ENCODE measurements around the gene CPXM2.
A peak's percentile ranks its signal among the peaks of the same experiment; 100 is the strongest.

CPXM2 gene

DNA sequence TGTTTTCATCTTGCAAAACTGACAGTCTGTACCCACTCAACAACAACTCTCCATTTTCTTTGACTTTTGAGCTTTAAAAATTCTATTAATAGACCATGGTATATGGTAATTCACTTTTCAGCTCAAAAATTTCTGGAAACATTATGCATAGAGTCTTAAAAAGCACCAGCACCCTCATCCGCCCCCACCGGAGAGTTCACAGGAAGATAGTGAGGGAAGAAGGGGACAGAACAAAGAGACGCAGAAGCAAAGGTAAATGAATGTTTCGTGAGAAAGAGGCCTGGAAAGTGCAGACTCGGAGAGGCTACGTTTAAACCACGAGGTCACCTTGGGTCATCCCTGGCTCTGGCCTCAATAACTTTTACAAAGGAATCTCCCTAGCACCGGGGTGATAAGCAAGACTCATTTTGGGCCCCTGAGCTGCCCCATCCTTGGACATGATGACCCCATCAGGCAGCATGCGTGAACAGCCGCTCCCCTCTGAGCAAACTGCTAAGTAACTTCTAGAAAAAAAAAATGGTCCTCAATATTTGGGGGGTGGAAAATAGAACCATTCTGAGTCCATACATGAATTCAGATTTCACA lies 96.3 kb downstream of the CPXM2 start:
- DNase-seq = no peak

GRCh38 chr10:123792248-123792978 lies 99.2 kb downstream of the CPXM2 start:
- DNase-seq = no peak

DNA sequence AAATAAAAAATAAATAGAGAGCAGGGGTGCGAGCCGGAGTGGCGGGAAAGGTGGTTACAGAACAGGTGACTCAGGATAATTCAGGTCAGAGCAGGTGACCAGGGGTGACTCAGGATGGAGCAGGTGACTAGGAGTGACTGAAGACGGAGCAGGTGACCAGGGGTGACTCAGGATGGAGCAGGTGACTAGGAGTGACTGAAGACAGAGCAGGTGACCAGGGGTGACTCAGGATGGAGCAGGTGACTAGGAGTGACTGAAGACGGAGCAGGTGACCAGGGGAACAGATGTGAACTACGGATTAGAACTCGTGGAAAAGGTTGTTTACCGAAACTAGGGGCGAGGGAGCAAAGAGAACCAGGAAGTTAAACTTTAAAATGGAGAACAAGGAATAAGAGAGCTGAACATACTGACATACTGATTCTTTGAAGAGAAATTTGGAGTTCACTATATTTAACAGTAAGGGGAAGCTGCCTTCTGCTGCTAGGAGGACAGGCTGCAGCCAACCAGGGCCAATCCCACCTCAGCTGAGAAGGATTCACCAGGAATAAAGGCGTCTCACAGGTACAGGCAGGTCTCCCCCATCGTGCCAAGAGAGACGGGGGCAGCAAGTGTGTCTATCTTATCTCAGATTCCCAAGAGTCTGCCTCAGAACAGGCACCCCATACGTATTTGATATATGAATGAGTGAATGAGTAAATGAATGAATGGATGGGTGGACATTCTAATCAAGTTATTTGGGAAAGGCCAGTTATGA lies 101.3 kb downstream of the CPXM2 start:
- DNase-seq = no peak

- DNase-seq = no peak
Observed at GRCh38 chr10:123788981-123789380, 102.6 kb downstream of the CPXM2 start.

GRCh38 chr10:123787566-123787965 lies 104.0 kb downstream of the CPXM2 start:
- DNase-seq = no peak

- DNase-seq = no peak
Observed at GRCh38 chr10:123786896-123787295, 104.7 kb downstream of the CPXM2 start.

- no peak for DNase-seq
Observed at GRCh38 chr10:123786306-123786705, 105.3 kb downstream of the CPXM2 start.

GRCh38 chr10:123784646-123785045 lies 107.0 kb downstream of the CPXM2 start:
- no peak for DNase-seq

- no peak for DNase-seq
Observed at GRCh38 chr10:123784216-123784615, 107.4 kb downstream of the CPXM2 start.

- DNase-seq = no peak
Observed at GRCh38 chr10:123783296-123783695, 108.3 kb downstream of the CPXM2 start.

DNA sequence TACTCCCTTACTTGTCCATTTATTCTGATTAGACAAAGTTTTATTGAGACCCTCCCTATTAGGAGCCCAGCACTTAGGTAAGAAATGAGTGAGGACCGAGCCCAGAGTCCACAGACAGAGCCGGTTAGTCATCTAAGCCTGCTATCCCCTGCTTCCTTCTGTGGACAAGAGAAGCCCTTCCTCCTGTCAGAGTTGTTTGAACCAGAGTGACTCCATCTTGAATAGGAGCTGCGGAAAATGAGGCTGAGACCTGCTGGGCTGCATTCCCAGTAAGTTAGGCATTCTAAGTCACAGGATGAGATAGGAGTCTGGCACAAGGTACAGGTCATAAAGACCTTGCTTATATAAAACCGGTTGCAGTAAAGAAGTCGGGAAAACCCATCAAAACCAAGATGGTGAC lies 109.1 kb downstream of the CPXM2 start:
- DNase-seq = no peak

DNA sequence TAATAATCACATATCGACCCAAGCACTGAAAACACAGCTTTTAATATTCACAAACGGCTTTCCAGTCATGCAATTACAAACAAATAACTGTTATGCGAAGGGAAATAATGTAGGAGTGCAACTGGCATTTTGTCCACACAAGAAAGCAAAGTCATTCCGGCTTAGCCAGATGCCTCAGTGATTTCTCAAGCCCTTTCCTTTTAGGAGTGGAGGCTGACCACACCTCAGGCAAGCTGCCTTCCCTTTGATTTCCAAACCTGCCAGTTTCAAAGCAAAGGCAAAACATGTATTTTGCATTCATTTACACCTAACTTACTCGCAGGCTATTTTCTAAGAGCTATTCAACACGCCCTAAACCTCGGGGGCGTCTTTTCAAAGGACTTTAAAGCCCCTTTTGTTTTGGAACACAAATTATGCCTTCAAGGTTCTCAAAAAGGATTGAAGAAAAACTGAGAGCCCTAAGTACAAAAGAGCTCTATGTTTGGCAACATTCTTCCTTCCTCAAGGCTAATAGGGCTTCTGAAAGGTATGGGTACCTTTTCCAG lies 109.6 kb downstream of the CPXM2 start:
- DNase-seq = no peak

DNA sequence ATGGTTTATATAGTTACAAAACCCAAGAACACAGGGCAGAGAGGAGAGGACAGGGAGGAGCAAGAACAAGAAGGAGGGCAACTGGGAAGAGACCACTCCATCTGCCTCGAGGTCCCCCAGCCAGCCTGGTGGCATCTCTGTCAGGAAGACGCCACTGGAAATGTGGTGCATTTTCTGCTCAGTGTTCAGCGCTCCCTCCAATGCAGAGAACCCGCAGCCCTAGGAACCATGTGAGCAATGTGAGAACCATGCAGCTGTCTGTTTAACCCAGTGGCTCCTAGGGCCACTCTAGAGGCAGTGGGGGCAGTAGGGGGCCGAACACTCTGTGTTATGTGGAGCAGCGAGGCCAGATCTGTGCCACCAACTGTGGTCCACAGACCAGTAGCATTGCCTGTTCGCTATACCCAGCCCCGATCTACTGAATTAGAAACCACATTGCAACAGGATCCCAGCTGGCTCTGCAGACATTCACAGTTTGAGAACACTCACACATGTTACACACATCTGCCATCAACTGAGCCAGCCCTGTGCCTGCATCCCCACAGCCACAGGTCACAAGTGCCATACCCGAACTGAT lies 110.2 kb downstream of the CPXM2 start:
- no peak for DNase-seq

DNA sequence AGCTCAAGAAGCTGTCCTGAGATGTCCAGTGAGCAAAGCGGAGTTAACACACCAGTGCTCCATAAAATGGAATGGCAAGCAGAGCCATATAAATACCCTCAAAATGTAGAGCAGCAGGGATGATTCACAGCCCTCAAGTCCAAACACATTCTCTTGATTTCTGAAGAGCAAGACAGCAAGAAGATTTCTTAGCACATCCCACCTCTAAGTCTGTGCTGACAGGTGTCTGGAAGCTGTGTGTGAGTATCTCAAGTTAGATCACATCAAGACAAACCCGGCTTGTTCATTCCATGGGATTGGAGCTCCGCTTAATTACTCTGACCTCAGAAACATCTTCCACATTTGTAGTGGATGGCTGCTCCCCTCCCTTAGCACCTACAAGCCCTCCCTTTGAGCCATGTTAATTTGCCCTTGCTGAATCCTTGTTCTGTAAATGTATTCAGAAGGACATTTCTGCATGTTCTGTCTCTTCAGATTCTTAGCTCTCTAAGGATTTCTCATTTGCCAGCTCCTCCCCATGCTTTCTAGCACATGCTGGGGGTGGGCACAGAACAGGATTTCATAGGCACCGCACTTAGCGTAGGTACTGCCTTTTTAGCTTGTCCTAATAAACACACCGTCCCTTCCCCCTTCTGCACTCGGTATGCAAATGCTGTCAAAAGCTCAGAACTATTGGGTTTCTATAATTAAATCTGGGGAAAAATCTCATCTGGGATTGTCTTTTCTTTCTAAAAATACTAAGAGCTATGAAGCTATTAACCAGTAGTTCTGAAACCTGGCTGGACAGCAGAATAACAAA lies 112.7 kb downstream of the CPXM2 start:
- DNase-seq = no peak

DNA sequence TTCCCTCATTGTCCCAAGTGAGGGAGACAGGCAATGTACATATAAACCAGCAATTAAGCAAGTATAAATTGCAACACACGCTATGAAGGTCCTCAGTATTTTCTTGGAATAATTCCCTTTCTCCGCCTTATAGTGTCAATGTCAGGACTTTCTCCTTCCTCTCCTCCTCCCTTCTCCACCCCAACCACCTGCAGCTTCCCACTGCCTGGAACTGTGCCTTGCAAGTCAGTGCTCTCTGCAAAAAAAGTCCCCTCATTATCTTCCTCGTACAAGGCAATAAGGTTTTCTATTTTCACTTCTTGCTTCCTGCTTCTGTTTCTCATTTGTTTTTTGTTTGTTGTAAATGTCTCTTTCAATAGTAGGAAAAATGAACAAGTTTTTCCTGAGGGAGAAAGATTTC lies 113.7 kb downstream of the CPXM2 start:
- DNase-seq = no peak

GRCh38 chr10:123774132-123774742 lies 117.4 kb downstream of the CPXM2 start:
- no peak for DNase-seq

GRCh38 chr10:123772645-123773508 lies 118.7 kb downstream of the CPXM2 start:
- peak; percentile 5 for DNase-seq

GRCh38 chr10:123771877-123772644 lies 119.5 kb downstream of the CPXM2 start:
- no peak for DNase-seq

- DNase-seq = no peak
Observed at GRCh38 chr10:123769647-123770046, 122.0 kb downstream of the CPXM2 start.

DNA sequence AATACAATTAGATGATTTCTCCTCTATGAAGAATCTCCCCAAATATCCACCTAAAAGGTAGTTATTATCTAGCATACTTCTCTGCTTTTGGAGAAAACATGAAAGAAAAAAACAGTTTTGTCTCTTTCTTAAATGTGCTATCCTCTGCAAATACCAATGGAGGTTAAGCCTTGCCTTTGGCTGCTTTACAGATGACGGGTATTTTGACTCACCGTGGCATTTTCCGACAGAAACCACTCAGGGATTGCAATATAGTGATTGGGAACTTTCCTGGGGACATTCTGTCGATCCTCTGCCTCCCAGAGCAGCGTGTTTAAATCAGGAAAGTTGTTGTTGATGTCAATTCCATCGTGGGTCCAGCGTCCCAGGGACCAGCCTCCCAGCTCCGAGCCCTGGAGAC lies 124.8 kb downstream of the CPXM2 start:
- DNase-seq = no peak

Measured in hematopoietic multipotent progenitor cell treated with erythropoietin and hydrocortisone succinate and interleukin-3 and kit ligand, for 4 days (in vitro differentiated cells).